Activated T-helper 1 cell treated with anti-CD3 and anti-CD28 coated beads, Interleukin-2, amount 50 U/mL, for 16 hours (primary cell): ENCODE data around the gene OR13C8.
"Not testable (repeated sequence)": the region's sequence is repeated elsewhere in the genome, so short reads cannot be mapped to it uniquely, and the experiment has no call there.

Experiments used
- DNase-seq, 2 donors: peaks; one replicate each; pipeline ENCODE4 v3.0.0-alpha.2; 2020; ENCODE audit warnings: low read depth in 1 of 2, low spot score in 1 of 2

OR13C8 gene, protein sequence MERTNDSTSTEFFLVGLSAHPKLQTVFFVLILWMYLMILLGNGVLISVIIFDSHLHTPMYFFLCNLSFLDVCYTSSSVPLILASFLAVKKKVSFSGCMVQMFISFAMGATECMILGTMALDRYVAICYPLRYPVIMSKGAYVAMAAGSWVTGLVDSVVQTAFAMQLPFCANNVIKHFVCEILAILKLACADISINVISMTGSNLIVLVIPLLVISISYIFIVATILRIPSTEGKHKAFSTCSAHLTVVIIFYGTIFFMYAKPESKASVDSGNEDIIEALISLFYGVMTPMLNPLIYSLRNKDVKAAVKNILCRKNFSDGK

DNA sequence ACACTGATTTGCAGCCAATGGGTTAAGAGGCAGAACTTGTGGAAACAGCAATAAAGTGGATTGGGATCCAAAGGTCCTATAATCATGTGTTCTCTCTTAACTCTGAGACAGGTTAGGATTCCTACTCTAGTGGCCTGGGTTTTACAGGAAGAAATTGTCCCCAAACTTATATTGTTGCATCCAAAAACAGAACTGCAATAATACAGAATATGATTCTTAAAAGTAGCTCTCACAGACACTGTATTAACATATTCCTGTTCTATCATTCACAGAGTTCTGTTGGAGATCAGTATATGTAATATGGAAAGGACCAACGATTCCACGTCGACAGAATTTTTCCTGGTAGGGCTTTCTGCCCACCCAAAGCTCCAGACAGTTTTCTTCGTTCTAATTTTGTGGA, at the start of gene OR13C8:
Gene OR13C8, plus strand, starts transcription at position 301 of the 400 bp plus-strand sequence. Its CDS starts 0 bp downstream, at position 301.
- DNase-seq = no peak

DNA sequence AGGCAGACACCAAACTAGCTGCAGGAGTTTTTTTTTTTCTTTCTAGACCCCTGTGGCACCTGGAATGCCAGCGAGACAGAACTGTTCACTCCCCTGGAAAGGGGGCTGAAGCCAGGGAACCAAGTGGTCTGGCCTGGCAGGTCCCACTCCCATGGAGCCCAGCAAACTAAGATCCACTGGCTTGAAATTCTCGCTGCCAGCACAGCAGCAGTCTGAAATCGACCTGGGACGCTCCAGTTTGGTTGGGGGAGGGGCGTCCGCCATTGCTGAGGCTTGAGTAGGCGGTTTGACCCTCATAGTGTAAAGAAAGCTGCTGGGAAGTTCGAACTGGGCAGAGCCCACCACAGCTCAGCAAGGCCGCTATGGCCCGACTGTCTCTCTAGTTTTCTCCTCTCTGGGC, 48.7 kb upstream of the OR13C8 start:
- DNase-seq = not testable (repeated sequence)

DNA sequence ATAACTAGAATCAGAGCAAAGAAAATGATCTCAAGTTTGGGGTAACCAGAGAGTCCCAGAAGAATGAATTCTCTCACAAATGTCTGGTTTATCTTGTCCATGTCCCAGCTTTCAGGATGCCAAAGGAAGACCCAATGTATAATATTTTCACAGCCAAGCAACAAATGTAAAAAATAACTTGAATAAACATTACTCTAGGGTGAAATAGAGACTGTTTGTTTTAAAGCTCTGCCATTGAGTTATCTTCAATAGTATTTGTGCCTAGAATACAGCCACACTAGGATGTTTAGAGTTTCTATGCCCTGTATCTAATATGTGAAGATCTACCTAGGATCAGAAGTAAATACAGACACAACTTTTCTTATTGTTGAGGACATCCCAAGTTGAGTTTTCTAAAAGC, 41.9 kb upstream of the OR13C8 start, which contains the start of gene OR13C4:
Gene OR13C4, minus strand, starts transcription at position 101 of the 400 bp plus-strand sequence. Its CDS starts 0 bp downstream, at position 101.
- no peak for DNase-seq

DNA sequence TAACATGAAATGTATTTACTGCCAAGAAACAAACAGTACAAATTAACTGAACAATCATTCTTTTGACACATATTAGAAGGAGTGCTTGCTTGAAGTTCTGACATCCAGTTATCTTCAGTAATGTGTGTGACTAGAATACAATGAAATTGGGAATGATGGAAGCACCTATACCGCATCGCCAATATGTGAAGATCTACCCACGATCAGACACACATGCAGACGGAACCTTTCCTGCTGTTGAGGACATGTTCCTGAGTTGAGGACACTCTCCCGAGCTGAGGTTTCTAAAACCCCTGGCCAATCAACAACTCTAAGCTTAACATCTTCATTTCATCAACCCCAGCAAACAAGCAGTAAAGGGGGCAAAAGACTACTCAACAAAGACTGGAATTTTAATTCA, 32.2 kb upstream of the OR13C8 start, which contains the start of gene OR13C3:
Gene OR13C3, minus strand, starts transcription at position 101 of the 400 bp plus-strand sequence. CDS start 133 bp downstream, outside the sequence.
- no peak for DNase-seq

DNA sequence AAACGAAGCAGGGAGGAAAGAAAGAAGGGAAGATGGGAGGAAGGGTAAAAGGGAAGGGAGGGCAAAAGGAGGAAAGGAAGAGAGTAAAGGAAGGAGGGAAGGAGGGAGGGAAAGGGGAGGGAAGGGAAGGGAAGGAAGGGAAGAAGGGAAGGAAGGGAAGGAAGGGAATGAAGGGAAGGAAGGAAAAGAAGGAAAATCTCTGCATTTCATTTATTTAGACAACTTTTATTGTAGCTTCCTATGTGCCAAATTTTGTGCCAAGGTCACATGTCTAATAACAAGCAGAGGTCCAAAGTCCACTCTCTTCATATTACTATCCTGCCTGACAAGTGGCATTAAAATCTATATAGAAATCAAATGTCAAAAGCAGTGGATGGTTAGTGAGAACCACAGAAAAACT, 29.7 kb upstream of the OR13C8 start:
- DNase-seq = no peak

DNA sequence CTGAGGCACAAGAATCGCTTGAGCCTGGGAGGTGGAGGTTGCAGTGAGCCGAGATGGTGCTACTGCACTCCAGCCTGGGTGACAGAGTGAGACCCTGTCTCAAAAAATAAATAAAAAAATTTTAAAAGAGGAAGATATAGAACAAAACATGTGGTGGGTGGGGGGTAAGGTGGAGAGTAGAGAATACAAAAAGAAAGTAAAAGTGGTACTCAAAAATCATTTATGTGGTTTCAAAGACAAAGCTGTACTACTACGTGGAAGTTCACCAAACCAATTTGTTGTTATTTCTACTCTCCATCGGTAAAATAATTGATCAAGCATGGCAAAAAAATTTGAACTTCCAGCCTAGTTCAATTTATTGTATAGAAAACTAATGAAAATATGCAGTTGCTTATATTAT, 24.3 kb upstream of the OR13C8 start:
- DNase-seq = no peak

DNA sequence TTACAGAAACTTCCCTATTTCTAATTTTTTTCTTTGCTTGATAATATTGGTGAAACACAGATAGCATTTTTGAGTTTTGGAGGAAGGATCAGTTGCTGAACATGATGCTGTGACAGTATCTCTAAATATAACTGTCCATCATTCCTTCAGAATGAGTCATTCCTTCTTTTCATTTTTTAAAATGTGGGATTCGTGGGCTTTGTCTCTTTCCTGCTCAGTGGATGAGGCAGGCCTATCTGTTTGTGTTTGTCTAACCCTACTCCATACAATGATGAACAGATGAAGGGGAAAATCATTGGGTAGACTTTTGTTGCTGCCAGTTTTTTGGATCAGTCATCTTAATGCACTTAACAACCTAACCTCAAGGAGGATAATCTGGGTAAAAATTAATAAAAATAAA, 15.7 kb upstream of the OR13C8 start:
- no peak for DNase-seq

DNA sequence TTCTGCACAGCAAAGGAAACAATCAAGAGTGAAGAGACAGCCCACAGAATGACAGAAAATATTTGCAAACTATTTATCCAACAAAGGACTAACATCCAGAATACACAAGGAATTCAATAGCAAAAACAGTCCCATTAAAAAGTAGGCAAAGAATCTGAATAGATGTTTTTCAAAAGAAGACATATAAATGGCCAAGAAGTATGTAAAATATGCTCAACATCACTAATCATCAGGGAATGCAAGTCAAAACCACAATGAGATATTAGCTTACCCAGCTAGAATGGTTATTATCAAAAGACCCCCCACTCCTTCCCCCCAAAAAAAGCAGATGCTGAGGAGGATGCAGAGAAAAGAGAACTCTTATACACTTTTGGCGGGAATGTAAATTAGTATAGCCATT, 13.4 kb upstream of the OR13C8 start:
- DNase-seq = no peak

DNA sequence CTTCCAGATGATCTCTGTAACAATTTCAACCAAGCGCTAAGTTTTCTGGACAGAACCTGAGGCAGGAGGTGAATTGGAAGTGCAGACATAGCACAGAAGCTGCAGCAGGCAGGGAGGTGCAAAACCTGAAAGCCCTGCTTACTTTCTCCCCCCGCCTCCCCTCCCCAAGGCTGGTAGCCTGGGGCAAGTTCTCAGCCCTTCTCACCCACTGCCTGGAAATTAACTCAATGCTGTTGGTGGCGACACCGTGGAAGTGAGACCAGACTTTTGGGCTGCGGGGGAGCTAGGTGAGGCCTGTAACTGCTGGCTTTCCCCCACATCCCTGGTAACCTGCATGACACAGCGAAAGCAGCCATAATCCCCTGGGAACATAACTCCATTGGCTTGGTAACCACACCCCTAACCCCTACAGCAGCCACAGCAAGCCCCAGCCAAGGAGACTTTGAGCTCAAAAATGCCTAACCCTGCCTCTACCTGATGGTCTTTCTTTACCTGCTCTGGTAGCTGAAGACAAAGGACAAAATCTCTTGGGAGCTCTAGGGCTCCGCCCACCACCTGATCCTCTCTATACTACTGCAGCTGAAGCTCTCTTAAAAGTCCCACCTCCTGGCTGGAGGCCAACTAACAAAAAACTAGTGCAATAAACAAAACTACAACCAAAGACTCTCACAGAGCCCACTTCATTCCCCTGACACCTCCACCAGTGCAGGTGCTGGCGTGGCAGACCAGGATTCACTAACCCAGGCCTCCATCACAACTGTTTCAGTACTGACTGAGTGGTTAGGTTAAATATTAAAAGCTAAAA, 11.9 kb upstream of the OR13C8 start:
- no peak for DNase-seq

DNA sequence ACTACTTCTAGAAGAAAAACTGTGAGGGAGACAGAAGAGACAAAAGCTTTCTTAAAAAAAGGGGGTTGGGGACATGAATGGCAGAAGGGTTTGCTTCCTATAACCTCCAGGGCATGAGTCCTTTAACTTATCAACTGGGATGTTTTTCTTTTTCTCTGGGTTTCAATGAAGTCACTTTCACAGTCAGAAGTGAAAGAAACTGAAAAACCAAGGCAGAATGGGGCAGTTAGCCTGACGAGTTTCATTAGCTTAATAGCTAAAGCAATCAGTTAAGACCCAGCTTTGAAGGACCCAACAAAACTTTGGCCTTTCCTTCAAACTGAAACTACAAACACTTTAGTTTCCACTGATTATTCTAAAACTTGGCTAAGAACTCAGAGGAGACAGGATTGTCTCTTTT, 4.6 kb upstream of the OR13C8 start:
- no peak for DNase-seq

DNA sequence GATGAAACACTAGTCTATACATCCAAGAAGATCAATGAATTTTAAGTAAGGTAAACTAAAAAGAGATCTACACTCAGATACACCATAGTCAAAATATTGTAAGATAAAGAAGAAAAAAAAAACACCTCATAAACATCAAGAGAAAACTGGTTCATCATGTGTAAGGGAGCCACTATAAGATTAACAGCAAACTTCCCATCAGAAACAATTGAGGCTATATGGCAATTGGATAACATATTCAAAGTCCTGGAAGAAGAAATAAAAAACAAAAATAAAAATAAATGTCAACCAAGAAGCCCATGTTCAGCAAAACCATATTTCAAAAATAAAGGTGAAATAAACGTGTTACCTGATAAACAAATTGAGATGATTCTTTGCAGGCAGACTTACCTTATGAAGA, 3.6 kb downstream of the OR13C8 start:
- no peak for DNase-seq

DNA sequence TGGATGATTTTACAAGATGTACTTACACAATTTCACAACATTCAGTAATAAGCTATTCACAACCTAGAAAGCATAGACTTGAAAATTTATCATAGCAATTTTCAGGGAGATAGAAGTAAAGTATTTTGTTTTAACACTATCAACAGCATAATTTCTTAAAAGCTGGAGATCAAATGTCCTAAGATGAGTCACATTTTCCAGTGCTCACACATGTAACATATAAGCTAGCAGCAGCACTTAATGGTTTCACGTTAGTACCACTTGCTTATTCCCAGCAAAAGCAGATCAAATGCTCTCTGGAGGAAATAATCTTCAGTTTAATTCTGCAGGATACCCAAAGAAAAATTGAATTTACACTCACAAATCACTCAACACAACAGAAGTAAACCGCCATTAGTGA, 6.5 kb downstream of the OR13C8 start:
- DNase-seq = no peak

DNA sequence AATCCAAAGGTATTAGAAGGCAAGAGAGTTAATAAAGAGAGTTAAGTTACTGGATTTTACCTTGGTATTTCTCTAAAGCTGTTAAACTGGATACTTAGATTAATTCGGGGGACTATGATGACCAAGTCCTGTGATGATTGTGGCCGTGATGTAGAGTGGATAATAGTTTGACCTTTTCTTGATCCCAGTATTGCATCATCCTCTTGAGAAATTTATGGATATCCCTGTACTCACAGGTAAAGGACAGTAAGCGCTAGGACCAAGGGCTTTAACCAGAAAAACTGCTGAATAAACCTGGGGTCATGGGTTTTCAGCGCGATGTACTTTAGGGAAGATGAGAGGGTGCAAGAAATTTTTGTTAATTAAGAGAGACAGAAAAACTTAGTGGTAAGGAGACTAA, 8.3 kb downstream of the OR13C8 start:
- no peak for DNase-seq

DNA sequence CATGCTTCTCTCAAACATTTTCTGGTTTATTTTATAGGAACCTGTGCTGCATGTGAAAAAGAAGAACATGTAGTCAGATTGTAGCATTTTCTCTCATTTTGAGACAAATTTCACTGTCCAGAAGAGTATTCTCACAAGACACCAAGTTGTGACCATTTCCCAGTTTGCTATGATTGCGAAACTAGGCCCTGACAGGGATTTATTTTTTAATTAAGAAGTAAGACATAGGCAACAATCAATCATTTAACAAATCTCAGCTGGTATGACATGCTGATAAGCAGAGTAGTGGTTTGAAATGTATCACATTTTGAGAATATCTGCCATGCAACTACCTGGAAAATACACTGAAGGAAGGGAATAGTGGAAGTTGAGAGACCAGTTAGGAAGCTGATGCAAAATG, 11.6 kb downstream of the OR13C8 start:
- no peak for DNase-seq

DNA sequence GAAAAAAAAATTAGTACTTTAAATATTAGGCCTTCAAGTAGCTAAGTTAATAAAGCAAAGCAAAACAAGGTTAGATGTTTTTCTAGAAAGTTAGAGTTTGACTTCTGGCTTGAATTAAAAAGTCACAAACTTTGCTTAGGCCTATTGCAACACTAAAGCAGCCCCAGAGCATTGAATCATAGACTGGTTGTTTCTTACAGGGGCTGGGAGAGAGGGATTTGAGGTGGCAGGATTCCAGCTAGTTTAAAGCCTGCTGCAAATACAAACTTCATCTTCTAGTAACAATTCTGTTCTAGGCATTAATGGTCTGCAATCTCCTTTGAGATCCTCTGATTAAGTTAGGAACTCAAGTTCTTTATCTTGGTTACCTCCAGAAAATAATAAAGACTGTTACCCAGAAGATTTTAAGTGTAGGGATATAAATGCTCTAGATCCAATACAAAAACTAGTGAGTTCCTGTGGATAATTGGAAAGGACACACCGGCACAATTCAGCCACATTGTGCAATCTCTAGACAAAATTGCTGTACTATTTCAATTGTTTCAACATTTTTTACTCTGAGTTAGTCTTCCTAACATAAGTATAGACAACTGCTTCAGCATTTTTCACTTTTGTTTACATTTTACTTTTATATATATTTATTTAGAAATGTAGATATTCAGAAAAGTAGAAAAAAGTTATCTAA, 17.7 kb downstream of the OR13C8 start:
- no peak for DNase-seq

DNA sequence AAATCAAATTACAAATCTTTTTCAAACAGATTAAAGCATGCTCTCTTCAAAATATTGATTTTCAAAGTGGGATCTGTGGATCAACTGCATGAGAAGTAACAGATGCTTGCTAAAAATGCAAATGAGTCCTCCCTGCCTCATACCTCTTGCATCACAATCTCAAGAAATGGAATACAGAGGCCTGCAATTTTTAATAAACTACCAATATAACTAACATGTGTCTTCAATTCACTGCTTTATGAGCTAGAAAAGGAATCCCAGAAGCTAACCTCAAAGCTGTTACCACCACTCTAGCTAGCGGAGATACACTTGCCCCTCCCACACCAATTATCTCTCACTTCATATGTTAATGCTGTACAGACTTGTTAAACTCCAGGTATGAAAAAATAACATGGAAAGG, 20.7 kb downstream of the OR13C8 start:
- no peak for DNase-seq

DNA sequence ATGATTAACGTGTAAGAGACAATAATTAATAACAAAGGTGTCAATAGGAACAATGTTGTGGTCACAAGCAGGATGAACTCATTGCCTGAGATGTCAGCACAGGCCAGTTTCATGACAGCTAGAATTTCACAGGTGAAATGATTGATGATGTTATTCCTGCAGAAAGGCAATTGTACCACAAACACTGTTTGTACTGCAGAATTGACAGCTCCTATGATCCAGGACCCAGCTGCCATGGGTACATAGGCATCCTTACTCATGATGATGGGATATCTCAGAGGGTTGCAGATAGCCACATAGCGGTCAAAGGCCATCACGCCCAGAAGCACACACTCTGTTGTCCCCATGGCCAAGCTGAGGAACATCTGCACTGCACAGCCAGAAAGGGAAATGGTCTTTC, 29.8 kb downstream of the OR13C8 start:
- not testable (repeated sequence) for DNase-seq

DNA sequence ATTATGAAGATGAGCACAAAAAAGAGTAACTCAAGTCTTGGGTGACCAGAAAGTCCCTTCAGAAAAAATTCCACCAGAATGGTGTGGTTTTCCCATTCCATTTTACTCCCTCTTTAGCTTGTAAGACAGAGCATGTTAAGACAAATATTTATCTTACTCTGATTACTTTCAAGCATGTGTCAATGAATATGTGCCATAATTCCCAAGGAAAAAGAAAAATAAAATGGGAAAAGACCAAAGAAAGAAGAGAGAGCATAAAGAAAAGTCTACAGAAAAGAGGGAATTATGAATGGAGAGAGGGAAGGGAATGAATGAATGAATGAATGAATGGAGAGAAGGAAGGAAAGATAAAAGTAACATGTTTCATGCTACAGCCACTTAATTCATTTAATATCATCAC, 30.3 kb downstream of the OR13C8 start, which contains the start of gene OR13C5:
Gene OR13C5, minus strand, starts transcription at position 101 of the 400 bp plus-strand sequence. Its CDS starts 0 bp downstream, at position 101.
- DNase-seq = not testable (repeated sequence)

DNA sequence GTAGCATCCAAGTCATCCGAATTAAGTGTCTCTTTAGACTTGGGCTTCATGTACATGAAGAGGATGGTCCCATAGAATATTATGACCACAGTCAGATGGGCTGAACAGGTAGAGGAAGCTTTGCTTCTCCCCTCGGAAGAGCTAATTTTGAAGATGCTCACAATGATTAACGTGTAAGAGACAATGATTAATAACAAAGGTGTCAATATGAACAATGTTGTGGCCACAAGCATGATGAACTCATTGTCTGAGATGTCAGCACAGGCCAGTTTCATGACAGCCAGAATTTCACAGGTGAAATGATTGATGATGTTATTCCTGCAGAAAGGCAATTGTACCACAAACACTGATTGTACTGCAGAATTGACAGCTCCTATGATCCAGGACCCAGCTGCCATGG, 35.8 kb downstream of the OR13C8 start:
- DNase-seq = no peak

DNA sequence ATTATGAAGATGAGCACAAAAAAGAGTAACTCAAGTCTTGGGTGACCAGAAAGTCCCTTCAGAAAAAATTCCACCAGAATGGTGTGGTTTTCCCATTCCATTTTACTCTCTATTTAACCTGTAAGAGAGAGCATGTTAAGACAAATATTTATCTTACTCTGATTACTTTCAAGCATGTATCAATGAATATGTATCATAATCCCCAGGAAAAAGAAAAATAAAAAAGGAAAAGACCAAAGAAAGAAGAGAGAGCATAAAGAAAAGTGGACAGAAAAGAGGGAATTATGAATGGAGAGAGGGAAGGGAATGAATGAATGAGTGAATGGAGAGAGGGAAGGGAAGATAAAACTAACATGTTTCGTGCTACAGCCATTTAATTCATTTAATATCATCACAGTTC, 36.6 kb downstream of the OR13C8 start, which contains the start of gene OR13C2:
Gene OR13C2, minus strand, starts transcription at position 101 of the 400 bp plus-strand sequence. Its CDS starts 0 bp downstream, at position 101.
- DNase-seq = not testable (repeated sequence)

DNA sequence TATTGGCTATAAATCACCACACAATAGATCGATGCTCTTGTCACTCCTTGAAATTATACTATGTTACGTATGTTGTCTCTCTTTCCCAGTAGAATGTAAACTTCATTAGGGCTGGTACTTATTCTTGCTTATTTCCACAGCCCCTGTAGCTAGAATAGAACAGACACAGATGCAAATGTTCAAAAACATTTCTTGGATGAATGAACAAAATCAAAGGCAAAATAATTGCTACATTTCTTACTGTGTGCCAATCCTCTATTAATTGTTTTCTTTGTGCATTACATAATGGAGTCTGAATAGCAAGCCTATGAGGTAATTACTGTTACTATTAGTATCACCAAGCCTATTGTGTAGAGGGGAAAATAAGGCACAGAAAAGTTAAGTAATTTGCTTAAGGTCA, 37.2 kb downstream of the OR13C8 start:
- DNase-seq = no peak
